ENCODE data around the gene DNAJB6. TPM values are rescaled to one million over a fixed set of nuclear protein-coding genes. Genes with fewer than 3 reads are reported as not detected.

The DNAJB6 gene
- total RNA-seq, 2 donors from 2014 or later: 113 to 118 TPM

GRCh38 chr7:157426463-157427301 is 89.9 kb downstream of the DNAJB6 start:
- Mint-ChIP-seq H3K9me3 (no peaks in the 10 kb centered on the region), H3K36me3 (ENCODE audit: low read depth) (no peaks in the 10 kb centered on the region), H3K4me3 (no peak overlapping the region), H3K27ac (no peak overlapping the region), H3K4me1 (peaks cover 3% of the 10 kb centered on the region), H3K27me3 (no peaks in the 10 kb centered on the region)
- ATAC-seq (replicated peaks): no peak

- peaks cover 6% of the 10 kb centered on the region for H3K4me1 Mint-ChIP-seq
- ATAC-seq (replicated peaks): no peak
Measured at GRCh38 chr7:157427811-157428553, 91.2 kb downstream of the DNAJB6 start.

GRCh38 chr7:157428554-157428945 is 91.7 kb downstream of the DNAJB6 start:
- no peak for ATAC-seq (replicated peaks)
- Mint-ChIP-seq H3K9me3 (no peaks in the 10 kb centered on the region), H3K36me3 (ENCODE audit: low read depth) (no peaks in the 10 kb centered on the region), H3K27ac (no peak overlapping the region), H3K27me3 (no peaks in the 10 kb centered on the region), H3K4me1 (peaks cover 12% of the 10 kb centered on the region), H3K4me3 (no peak overlapping the region)

More at GRCh38 chr7:157427811-157428553, 91.2 kb downstream of the DNAJB6 start:
- H3K36me3 Mint-ChIP-seq (ENCODE audit: low read depth): no peaks in the 10 kb centered on the region
- H3K27me3 Mint-ChIP-seq: no peaks in the 10 kb centered on the region
- no peak overlapping the region for H3K4me3 Mint-ChIP-seq
- H3K27ac Mint-ChIP-seq: no peak overlapping the region
- no peaks in the 10 kb centered on the region for H3K9me3 Mint-ChIP-seq

- Mint-ChIP-seq H3K27ac (peak overlapping the region; percentile 33), H3K4me3 (no peak overlapping the region), H3K36me3 (ENCODE audit: low read depth) (no peaks in the 10 kb centered on the region), H3K4me1 (peaks cover 13% of the 10 kb centered on the region), H3K9me3 (no peaks in the 10 kb centered on the region), H3K27me3 (no peaks in the 10 kb centered on the region)
- peak; percentile 4 for ATAC-seq (replicated peaks)
Measured at GRCh38 chr7:157429001-157429679, 92.3 kb downstream of the DNAJB6 start.

- Mint-ChIP-seq H3K4me3 (no peak overlapping the region), H3K9me3 (no peaks in the 10 kb centered on the region), H3K4me1 (peaks cover 13% of the 10 kb centered on the region), H3K27ac (peak overlapping the region; percentile 33), H3K36me3 (ENCODE audit: low read depth) (no peaks in the 10 kb centered on the region), H3K27me3 (no peaks in the 10 kb centered on the region)
- ATAC-seq (replicated peaks): peak; percentile 60
Measured at GRCh38 chr7:157429680-157430224, 92.9 kb downstream of the DNAJB6 start.

- Mint-ChIP-seq H3K4me1 (peaks cover 13% of the 10 kb centered on the region), H3K27ac (peak overlapping the region; percentile 31), H3K36me3 (ENCODE audit: low read depth) (no peaks in the 10 kb centered on the region), H3K27me3 (no peaks in the 10 kb centered on the region), H3K9me3 (no peaks in the 10 kb centered on the region), H3K4me3 (no peak overlapping the region)
- no peak for ATAC-seq (replicated peaks)
Measured at GRCh38 chr7:157430721-157431120, 93.9 kb downstream of the DNAJB6 start.

- no peaks in the 10 kb centered on the region for H3K36me3 Mint-ChIP-seq (ENCODE audit: low read depth)
- no peaks in the 10 kb centered on the region for H3K9me3 Mint-ChIP-seq
- H3K27ac Mint-ChIP-seq: no peak overlapping the region
- no peak overlapping the region for H3K4me3 Mint-ChIP-seq
- ATAC-seq (replicated peaks): peak; percentile 32
- H3K27me3 Mint-ChIP-seq: no peaks in the 10 kb centered on the region
- peaks cover 13% of the 10 kb centered on the region for H3K4me1 Mint-ChIP-seq
Measured at GRCh38 chr7:157431173-157431950, 94.6 kb downstream of the DNAJB6 start.

GRCh38 chr7:157431951-157432540 is 95.2 kb downstream of the DNAJB6 start:
- no peaks in the 10 kb centered on the region for H3K27me3 Mint-ChIP-seq
- ATAC-seq (replicated peaks): no peak
- no peak overlapping the region for H3K27ac Mint-ChIP-seq
- peaks cover 13% of the 10 kb centered on the region for H3K4me1 Mint-ChIP-seq
- H3K9me3 Mint-ChIP-seq: no peaks in the 10 kb centered on the region
- peak overlapping the region; percentile 63 for H3K4me3 Mint-ChIP-seq
- no peaks in the 10 kb centered on the region for H3K36me3 Mint-ChIP-seq (ENCODE audit: low read depth)

GRCh38 chr7:157432541-157432956 is 95.7 kb downstream of the DNAJB6 start:
- no peak overlapping the region for H3K27ac Mint-ChIP-seq
- H3K4me3 Mint-ChIP-seq: peak overlapping the region; percentile 63
- ATAC-seq (replicated peaks): peak; percentile 31
- no peaks in the 10 kb centered on the region for H3K27me3 Mint-ChIP-seq
- H3K4me1 Mint-ChIP-seq: peaks cover 13% of the 10 kb centered on the region
- H3K36me3 Mint-ChIP-seq (ENCODE audit: low read depth): no peaks in the 10 kb centered on the region
- H3K9me3 Mint-ChIP-seq: no peaks in the 10 kb centered on the region

- H3K36me3 Mint-ChIP-seq (ENCODE audit: low read depth): no peaks in the 10 kb centered on the region
- no peaks in the 10 kb centered on the region for H3K27me3 Mint-ChIP-seq
- H3K9me3 Mint-ChIP-seq: no peaks in the 10 kb centered on the region
- H3K4me1 Mint-ChIP-seq: peaks cover 13% of the 10 kb centered on the region
- H3K27ac Mint-ChIP-seq: no peak overlapping the region
- peak; percentile 63 for ATAC-seq (replicated peaks)
- peak overlapping the region; percentile 63 for H3K4me3 Mint-ChIP-seq
Measured at GRCh38 chr7:157432957-157433576, 96.3 kb downstream of the DNAJB6 start.

GRCh38 chr7:157433628-157434027 is 96.8 kb downstream of the DNAJB6 start:
- Mint-ChIP-seq H3K9me3 (no peaks in the 10 kb centered on the region), H3K27me3 (no peaks in the 10 kb centered on the region), H3K4me3 (no peak overlapping the region), H3K27ac (no peak overlapping the region), H3K36me3 (ENCODE audit: low read depth) (no peaks in the 10 kb centered on the region), H3K4me1 (peaks cover 13% of the 10 kb centered on the region)
- ATAC-seq (replicated peaks): no peak

GRCh38 chr7:157434231-157434630 is 97.4 kb downstream of the DNAJB6 start:
- ATAC-seq (replicated peaks): no peak
- H3K9me3 Mint-ChIP-seq: no peaks in the 10 kb centered on the region
- H3K27ac Mint-ChIP-seq: no peak overlapping the region
- no peak overlapping the region for H3K4me3 Mint-ChIP-seq
- peaks cover 13% of the 10 kb centered on the region for H3K4me1 Mint-ChIP-seq
- H3K36me3 Mint-ChIP-seq (ENCODE audit: low read depth): no peaks in the 10 kb centered on the region
- H3K27me3 Mint-ChIP-seq: no peaks in the 10 kb centered on the region

- H3K4me3 Mint-ChIP-seq: no peak overlapping the region
- no peaks in the 10 kb centered on the region for H3K27me3 Mint-ChIP-seq
Measured at GRCh38 chr7:157434701-157435100, 97.9 kb downstream of the DNAJB6 start.

More at GRCh38 chr7:157434701-157435100, 97.9 kb downstream of the DNAJB6 start:
- ATAC-seq (replicated peaks): no peak
- H3K9me3 Mint-ChIP-seq: no peaks in the 10 kb centered on the region
- peaks cover 17% of the 10 kb centered on the region for H3K4me1 Mint-ChIP-seq
- H3K27ac Mint-ChIP-seq: no peak overlapping the region
- no peaks in the 10 kb centered on the region for H3K36me3 Mint-ChIP-seq (ENCODE audit: low read depth)
